Esophagus muscularis mucosa (tissue), 3 donors: ENCODE results near the gene MNAT1.

Source experiments
- CTCF ChIP-seq, 3 experiments: fragments of 200-600 bp in 2 of 3; fragments of 450-650 bp in 1 of 3; sonication (generic) in 2 of 3; IDR thresholded peaks; one replicate each; pipeline ENCODE4 v1.5.1; 2017 to 2019; ENCODE audit warnings: antibody characterized with exemption in 3 of 3, mild to moderate bottlenecking in 2 of 3, moderate library complexity in 1 of 3
- POLR2A ChIP-seq: fragments of 450-650 bp; IDR thresholded peaks from one replicate; pipeline ENCODE4 v1.6.1; 2017; ENCODE audit warnings: antibody characterized with exemption, moderate library complexity, mild to moderate bottlenecking, low read depth

DNA sequence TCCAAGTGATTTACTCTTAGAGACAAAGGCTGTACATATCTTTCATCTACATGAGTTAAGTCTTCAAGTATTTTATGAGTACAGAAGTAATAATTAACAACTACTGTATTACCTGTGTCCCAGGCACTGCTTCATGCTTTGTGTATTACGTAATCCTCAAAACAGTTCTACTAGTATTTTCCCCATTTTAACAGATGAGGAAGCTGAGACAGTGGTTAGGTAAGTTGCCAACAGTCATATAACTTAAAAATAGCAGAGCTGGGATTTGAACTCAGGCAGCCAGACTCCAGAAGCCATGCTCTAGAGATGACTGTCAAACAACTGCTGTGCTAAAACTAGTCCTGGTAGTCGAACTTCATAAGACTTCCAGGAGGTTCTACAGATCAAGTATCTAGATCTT, 235.6 kb downstream of the MNAT1 start:
- TF ChIP-seq CTCF (IDR thresholded peaks at IDR 0.05) (no peak), POLR2A (no peak)
